CD4-positive, alpha-beta T cell treated with Interleukin-4 for 4 hours (primary cell): ENCODE results near the gene CEMIP2.
"Not testable (repeated sequence)": the region's sequence is repeated elsewhere in the genome, so short reads cannot be mapped to it uniquely, and the experiment has no call there.

ENCODE experiments used
- DNase-seq: peaks from one replicate; pipeline ENCODE4 v3.0.0-alpha.2; 2020

Gene CEMIP2

GRCh38 chr9:71675105-71675856 lies 93.0 kb downstream of the CEMIP2 start:
- DNase-seq, result no peak

GRCh38 chr9:71672573-71672972 lies 95.7 kb downstream of the CEMIP2 start:
- DNase-seq, result no peak

GRCh38 chr9:71671289-71671688 lies 97.0 kb downstream of the CEMIP2 start:
- no peak for DNase-seq

- no peak for DNase-seq
These were observed 98.2 kb downstream of the CEMIP2 start for GRCh38 chr9:71670121-71670520.

- DNase-seq, result no peak
These were observed 98.9 kb downstream of the CEMIP2 start for GRCh38 chr9:71669284-71669995.

- DNase-seq, result no peak
These were observed 99.6 kb downstream of the CEMIP2 start for GRCh38 chr9:71668717-71669116.

- DNase-seq, result no peak
These were observed 103.1 kb downstream of the CEMIP2 start for GRCh38 chr9:71665247-71665646.

GRCh38 chr9:71664566-71664965 lies 103.7 kb downstream of the CEMIP2 start:
- DNase-seq, result no peak

- no peak for DNase-seq
These were observed 104.3 kb downstream of the CEMIP2 start for GRCh38 chr9:71663931-71664459.

- no peak for DNase-seq
These were observed 105.1 kb downstream of the CEMIP2 start for GRCh38 chr9:71663216-71663615.

- no peak for DNase-seq
These were observed 106.2 kb downstream of the CEMIP2 start for GRCh38 chr9:71662082-71662481.

- not testable (repeated sequence) for DNase-seq
These were observed 111.0 kb downstream of the CEMIP2 start for GRCh38 chr9:71657276-71657675.

GRCh38 chr9:71656496-71656895 lies 111.8 kb downstream of the CEMIP2 start:
- DNase-seq, result no peak

- DNase-seq, result no peak
These were observed 112.5 kb downstream of the CEMIP2 start for GRCh38 chr9:71655778-71656177.

GRCh38 chr9:71655141-71655540 lies 113.2 kb downstream of the CEMIP2 start:
- DNase-seq, result no peak

- DNase-seq, result no peak
These were observed 115.8 kb downstream of the CEMIP2 start for GRCh38 chr9:71652480-71652879.

- no peak for DNase-seq
These were observed 119.9 kb downstream of the CEMIP2 start for GRCh38 chr9:71648453-71648852.

- DNase-seq, result peak; percentile 33
These were observed 121.2 kb downstream of the CEMIP2 start for GRCh38 chr9:71647094-71647591.

GRCh38 chr9:71646131-71646530 lies 122.2 kb downstream of the CEMIP2 start:
- no peak for DNase-seq

GRCh38 chr9:71644819-71645362 lies 123.4 kb downstream of the CEMIP2 start:
- no peak for DNase-seq

GRCh38 chr9:71643330-71643729 lies 125.0 kb downstream of the CEMIP2 start:
- DNase-seq, result no peak

GRCh38 chr9:71642056-71642455 lies 126.3 kb downstream of the CEMIP2 start:
- DNase-seq, result no peak

- peak; percentile 30 for DNase-seq
These were observed 129.7 kb downstream of the CEMIP2 start for GRCh38 chr9:71638627-71639026.

GRCh38 chr9:71637926-71638325 lies 130.4 kb downstream of the CEMIP2 start:
- DNase-seq, result no peak
